Ureter (tissue), 1 donor: Measurements from ENCODE around the gene FDX1. TPM values are rescaled to one million over a fixed set of nuclear protein-coding genes. Genes with fewer than 3 reads are reported as not detected.

Experiments used
- DNase-seq: peaks from one replicate; pipeline ENCODE4 v3.0.0-alpha.2; 2020; ENCODE audit warnings: low spot score
- total RNA-seq: library from RNA; stranded (reverse); gene quantifications from one replicate; pipeline ENCODE4 v1.2.4, GENCODE V29; 2023
- donor health status: DM: yes; HTN: yes; CAD: no.

Gene FDX1
- total RNA-seq, 1 donor from 2014 or later, result 11.9 TPM

DNA sequence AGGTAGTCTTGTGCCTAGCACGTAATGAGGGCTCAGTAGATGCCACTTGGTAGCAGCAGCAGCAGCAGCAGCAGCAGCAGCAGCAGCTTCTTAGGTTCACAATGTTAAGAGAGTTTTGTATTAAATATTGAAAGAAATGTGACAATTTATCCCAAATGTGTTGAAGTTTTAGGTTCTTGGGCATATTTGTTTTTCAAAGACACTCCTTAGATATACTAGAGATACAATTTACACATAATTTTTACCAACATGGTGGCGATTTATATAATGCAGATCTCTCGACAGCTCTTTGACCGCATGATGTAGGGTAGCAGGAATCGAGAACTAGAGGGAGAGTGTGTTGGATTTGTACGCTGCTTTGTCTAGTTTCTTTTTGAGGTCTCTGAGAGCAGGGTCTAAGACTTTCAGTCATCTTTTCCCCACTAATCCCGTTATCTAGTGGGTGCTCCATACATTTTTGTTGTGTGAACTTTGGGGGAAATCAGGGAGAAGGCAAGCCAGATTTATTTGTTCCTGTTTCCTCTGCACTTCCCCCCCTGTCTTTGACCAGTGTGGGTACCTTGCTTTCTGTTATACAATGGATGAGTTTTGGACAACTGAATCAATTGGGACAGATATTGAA is 1.4 kb downstream of the FDX1 start:
- no peak for DNase-seq

DNA sequence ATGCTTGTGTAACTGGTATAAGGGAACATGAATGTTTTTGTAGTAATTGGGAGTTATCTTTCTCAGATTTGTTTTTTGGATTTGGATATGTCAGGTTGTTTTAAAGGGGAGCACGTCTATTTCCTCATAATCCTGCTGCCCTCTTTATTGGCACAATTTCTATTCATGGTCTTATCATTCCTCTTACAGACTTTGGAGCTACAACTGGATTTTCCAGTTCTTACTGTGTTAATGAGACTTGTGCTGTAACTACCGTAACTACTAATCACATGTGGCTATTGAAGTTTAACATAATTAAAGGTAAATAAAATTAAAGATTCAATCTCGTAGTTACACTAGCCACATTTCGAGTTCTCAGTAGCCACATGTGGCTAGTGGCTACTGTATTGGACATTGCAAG is 1.9 kb downstream of the FDX1 start:
- DNase-seq, result no peak

DNA sequence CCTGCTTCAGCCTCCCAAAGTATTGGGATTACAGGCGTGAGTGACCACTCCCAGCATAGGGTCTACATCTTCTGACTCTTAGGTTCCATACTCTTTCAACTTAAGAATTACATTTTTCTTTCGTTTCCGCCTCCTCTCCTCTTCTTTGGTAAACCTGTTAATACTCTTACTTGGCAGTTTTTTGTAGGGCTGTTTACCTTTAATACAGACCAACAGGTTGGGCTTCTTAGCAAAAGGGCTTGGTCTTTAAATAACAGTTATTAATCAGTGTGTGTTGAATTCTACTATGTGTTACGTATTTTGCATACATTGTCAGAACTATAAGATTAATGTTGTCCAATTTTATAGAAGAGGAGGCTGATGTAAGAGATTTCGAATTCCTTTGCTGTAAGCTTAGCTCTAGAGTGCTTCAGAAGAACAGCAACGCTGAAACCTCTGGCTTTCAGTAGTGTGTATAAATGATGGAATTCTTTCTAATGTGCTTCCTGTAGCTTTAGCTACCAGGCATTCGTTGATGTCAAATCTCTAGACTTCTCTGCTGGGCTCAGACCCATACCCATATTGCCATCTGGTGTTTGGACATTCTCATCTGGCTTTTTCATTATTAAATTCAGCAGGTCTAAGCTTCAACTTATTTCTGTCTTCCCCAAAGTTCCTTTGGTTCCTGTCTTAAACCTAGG is 3.1 kb downstream of the FDX1 start:
- DNase-seq, result no peak

DNA sequence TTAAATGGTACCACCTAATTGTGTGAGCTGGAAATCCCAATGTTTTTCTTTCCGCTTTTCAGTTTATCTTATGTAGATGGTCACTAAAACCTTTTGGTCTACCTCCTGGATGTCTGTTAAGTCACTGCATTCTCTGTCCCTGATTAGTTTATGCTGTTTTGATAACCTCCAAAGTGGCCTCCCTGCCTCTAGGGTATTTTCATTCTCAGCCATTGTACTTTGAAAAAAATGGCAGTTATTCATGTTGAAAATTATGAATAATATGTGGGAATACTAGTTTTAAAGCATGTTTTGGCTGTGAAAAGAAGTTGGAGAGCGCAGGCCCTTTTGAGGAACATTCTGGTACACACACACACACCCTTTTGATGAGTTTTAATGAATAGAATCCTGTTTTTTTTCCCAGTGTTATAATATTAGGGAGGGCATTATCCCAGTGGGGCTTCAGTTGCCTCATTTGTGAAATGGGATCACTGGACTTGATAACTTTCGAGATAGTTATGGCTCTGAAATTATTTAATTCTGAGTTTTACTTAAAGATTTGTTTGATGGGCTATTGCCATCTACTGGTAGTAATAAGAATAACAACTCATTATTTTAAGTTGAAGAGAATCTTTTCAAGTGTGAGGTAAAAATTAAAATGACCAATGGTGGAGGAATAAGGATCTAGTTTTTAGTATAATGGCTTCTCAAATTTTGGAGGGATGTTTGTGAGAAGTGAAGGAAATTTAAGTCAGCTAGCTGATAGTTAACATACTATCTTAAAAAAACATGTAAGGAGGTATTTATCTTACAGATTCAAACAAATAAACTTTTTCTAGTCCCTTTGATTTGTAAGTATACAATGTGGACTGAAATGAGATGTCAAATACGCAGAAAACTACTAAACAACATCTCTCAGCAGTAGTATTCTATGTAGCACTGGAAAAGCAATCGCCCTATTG is 3.9 kb downstream of the FDX1 start:
- DNase-seq, result no peak

DNA sequence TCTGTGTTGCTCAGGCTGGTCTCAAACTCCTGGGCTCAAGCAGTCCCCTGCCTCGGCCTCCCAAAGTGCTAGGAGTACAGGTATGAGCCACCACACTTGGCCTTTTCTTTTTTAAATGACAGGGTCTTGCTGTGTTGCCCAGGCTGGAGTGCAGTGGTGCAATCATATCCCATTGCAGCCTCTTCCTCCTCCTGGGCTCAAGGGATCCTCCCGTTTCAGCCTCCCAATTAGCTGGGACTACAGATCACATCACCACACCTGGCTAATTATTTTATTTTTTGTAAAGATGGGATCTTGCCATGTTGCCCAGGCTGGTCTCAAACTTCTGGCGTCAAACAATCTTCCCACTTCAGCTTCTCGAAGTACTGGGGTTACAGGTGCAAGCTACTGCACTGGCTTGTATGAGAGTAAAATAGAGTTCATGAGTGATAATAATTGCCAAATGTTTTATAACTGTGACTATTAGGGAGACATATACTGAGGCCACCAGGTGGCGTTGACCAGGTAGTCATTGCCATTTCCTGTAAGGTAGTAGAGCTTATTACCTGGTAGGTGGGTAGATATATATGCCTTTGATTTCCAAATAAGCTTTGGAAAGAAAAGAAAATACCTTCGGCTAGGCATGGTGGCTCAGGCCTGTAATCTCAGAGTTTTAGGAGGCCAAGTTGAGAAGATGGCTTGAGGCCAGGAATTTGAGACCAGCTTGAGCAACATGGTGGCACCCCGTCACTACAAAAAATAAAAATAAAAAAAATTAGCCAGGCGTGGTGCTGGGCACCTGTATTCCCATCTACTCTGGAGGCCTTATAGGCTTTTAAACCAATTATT is 5.4 kb downstream of the FDX1 start:
- DNase-seq, result no peak

DNA sequence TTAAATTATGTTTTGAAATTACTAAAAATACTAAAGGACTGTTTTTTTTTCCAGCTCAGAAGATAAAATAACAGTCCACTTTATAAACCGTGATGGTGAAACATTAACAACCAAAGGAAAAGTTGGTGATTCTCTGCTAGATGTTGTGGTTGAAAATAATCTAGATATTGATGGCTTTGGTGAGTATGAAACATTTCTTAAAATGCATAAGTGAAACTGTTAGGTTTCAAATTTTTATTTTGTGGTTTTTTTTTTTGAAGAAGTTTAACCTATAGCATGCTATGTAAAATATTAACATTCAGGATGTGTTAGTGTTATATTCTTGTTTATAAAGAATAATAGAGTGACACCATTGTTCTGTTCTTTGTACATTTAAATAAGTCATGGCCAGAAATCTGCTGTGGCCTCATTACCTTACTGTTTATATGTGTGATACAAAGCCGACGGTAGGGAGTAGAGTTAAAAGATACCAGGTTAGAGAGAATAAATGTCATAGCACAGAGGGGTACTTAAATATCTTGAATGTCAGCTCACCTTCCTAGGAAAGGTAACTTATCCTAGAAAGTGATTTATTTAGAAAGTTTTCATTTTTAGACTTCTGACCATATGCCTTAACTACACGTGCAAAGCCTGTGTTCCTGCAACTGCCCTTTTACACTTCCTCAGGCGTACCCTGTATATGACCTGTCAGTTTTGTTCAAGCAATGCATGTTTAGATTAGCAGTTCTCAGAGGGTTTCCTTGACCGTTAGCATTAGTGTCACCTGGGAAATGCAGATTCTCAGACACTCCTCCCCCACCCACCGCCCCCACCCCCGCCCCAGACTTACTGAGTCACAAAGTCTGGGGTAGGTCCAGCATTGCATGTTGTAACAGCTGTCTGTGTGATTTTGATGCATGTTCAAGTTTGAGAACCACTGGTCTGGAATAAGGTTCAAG is 6.3 kb downstream of the FDX1 start:
- DNase-seq, result no peak

DNA sequence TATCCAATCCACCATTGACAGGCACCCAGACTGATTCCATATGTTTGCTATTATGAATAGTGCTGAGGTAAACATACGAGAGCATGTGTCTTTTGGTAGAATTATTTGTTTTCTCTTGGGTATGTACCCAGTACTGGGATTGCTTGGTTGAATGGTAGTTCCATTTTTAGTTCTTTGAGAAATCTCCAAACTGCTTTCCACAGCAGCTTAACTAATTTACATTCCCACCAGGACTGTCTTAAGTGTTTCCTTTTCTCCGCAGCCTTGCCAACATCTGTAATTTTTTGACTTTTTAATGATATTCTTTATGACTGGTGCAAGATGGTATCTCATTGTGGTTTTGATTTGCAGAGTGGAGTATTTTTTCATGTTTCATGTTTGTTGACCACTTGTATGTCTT is 8.3 kb downstream of the FDX1 start:
- no peak for DNase-seq

DNA sequence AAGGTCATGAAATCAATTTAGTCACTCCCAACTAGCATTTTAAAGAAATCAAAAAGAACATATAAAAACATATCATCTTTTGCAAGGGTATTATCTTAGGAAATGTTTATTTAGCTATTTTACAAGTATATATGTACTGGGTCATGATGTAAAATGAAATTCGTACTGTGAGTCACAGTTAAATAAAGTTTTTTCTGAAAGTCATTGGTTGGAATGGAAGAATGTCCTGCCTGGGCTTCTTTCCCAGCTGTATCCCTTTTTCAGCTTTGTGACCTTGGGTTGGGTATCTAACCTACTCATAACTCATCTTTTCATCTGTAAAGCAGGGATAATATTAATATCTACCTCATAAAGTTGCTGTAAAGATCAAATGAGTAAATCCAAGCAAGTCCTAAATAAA is 15.7 kb downstream of the FDX1 start:
- no peak for DNase-seq

DNA sequence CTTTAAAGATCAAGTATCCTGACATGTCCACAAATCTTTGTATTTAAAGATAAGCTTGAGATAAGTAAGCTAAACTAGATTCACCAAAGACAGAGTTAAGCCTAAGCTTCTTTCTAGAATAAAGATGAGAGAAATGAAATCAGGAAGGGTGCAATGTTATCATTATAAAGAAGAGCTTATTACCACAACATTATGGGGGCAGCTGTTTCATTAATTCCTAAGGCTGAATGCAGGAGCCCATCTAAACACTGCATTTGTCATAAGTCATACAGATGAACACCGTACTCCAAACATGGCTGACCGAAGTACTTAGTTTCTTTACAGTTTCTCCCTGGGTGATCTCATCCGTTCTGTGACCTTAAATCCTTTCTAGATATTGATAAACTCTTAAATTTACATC is 16.3 kb downstream of the FDX1 start:
- DNase-seq, result no peak

DNA sequence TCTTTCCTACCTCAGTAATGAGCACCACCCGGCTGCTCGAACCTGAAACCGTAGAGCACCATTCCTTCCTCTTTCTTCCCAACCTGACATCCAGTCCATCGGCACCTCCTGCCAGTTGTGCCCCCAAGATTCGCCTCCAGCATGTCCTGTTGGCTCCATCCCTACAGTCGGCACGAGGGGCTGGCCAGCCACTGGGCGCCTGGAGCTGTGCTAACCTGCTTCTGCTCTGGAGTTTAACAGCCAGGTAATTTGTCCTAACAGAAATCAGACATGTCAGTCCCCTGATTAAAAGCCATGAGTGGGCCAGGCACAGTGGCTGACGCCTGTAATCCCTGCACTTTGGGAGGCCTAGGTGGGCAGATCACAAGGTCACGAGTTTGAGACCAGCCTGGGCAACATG is 16.8 kb downstream of the FDX1 start:
- no peak for DNase-seq

DNA sequence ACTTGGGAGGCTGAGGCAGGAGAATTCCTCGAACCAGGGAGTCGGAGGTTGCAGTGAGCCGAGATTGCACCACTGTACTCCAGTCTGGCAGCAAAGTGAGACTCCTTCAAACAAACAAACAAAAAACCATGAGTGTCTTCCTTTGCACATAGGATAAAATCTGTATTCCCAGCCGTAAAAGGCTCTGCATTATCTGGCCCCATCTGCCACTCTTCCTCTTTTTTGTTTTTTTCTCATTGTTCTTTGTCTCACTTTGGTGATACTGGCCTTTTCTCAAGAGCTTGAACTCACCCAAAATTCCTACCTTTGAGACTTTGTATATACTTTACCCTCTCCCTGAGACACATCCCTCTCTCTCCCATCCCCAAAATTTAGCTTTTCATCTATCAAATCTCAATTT is 17.6 kb downstream of the FDX1 start:
- DNase-seq, result no peak

DNA sequence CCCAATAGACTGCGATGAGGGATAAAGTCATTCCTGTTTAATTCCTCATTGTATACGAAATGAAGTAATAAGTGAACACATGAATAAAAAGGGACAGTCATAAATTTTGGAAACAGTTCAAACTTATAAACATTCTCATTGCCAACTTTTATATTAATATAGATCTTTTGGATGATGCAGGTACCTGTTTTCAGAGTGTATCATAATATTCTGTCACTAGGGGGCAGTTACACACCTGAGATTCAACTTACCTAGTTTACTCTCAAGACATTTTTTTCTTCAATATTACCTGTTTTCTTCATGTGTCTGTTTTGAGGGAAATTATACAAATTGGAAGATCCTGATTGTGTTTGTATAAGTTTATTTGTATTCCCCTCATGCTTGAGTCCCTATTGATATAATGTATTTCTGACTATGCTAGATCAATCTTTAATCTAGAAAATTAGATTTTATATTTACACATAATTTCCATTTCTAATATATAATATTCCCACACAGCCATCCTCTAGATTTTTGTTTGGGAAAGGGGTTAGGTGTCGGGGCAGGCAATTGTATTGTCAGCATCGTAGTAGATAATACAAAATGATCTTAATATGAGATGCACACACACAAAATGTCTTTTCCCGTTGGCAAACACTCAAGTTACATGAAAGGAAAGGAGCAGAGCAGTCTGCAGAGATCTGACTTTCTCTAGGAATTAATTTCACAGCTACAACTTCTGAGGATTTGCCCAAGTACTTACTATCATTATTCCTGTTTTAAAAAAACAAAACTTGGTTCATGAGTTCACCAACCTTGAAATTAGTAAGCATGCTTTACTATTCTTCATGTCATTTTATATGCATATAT is 18.4 kb downstream of the FDX1 start:
- DNase-seq, result no peak

DNA sequence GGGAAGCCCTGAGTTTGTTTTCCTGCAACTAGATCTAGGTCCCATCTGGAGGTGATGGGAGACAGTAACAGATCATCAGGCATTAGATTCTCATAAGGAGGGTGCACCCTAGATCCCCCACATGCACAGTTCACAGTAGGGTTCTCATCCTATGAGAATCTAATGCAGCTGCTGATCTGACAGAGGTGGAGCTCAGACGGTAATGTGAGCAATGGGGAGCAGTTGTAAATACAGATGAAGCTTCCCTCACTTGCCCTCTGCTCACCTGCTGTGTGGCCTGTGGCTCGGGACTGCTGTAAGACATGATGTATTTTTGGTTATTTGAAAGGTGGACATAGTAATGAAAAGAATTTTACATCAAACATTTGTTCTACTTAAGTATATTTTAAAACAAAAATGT is 20.5 kb downstream of the FDX1 start:
- DNase-seq, result no peak

DNA sequence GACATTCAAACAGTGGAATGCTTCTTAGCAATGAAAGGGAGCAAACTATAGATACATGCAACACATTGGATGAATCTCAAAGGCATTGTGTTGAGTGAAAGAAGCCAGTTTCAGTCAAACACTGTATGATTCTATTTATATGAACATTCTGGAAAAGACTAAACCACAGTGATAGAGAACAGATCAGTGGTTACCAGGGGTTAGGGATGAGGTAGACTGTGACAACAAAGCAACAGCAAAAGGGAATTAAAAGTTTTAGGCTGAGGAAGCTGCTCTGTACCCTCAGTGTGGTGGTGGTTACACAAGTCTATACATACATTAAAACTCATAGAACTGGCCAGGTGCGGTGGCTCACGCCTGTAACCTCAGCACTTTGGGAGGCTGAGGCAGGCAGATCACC is 23.0 kb downstream of the FDX1 start:
- DNase-seq, result no peak

DNA sequence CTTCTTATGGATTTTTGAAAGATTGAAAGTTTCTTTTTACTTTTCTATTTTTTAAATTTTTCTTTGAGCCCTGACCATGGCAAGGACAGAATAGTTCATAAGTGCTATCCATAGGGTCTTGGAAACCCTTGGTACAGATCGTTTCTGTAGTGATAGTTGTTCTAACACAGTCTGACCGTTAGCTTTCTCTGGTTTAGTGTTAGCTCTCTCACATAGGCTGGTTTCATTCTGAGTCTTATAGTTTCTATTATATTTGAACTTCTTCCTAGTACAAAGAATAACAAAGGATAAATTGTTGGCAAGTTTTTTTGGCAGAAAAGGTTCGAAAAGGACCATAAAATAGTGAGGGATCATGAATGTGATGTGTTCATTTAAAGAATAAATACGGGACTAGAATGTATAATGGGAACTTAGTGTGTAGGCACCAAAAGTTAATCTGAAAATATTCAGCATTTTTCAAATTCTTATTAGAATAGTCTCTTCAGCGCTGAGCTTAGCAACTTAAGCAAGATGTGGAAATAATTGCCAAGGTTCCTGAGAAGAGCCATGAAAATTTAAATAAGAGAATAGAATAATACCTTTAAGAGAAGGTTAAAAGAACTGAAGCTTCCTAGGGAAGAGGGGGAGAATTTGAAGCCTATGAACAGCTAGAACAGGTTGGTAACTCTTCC is 24.1 kb downstream of the FDX1 start:
- no peak for DNase-seq

DNA sequence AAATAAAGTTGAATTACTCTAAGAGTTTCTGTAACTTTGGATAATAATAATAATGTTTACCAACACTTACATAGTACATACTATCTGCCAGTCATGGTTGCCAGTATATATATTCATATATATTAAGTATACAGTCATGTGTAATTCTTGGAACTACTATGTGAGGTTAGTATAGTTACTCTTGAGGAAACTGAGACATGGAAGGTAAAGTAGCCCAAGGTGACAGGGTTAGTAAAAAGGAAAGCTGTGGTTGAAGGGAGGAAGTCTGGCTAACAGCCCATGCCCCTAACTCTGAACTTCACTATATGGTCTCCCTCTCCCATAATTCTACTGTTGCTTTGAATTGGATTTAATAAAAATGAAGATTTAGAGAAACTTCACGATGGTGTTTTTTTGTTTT is 24.9 kb downstream of the FDX1 start:
- no peak for DNase-seq

DNA sequence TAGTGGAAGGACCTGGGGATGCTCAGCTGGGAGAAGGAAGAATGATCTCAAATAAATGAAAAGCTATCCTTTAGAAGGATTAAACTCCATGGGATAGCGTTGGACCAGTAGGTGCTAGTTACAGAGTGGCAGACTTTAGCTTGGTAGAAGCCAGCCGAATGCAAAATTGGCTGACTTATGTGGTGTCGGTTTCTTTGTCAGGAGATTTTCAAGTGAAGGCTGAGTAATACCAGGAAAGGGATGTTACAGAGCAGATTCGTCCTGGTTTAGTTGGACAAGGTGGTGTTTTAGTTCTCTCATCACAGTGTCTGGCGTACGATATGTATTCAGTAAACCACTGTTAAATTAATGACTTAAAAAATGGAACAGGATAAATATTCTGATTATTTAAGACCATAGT is 26.0 kb downstream of the FDX1 start:
- DNase-seq, result no peak

DNA sequence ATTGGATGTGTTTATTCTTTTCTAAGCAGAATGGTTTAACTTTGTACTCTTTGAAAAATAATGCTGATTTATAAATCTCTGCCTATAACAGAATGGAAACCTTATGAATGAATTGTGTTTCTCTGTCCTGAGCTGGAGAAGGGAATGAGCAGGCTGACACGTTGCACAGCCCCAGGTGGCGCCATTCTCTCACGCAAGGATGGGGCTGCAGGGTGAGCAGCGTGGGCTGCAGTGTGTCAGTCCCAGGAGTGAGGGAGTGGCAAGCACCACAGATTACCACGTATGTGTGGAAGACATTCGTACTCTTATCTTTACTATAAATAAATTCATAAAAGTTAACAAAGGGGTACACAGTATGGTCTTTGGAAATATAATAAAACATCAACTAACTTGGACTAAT is 33.4 kb downstream of the FDX1 start:
- no peak for DNase-seq

DNA sequence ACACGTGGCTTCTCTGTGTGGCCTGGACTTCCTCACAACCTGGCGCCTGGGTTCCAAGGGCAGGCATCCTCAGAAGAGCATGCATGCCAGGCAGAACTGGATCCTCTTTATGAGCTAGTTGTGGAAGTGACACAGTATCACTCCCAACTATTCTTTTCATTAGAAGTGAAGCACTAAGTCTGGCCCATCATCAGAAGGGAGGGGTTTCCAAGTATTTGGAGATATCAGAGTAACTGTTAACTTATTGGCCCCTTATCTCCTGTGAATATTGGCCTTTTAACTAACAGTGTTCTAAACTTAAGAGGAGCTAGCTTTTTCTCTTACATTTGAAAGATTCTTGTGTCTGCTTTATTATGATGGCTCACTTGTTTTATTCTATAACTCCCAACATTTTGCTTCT is 35.5 kb downstream of the FDX1 start:
- no peak for DNase-seq
